Upper lobe of left lung (tissue), 4 donors: ENCODE data around the gene MYL10.

Experiments used
- CTCF ChIP-seq, 6 experiments: fragments of 450-650 bp in 4 of 6; fragments of 200-600 bp in 2 of 6; sonication (generic) in 2 of 6; IDR thresholded peaks; one replicate each; pipeline ENCODE4 v1.5.1; 2016 to 2019; ENCODE audit warnings: antibody characterized with exemption in 6 of 6
- EP300 ChIP-seq, 4 donors: sonication (generic); formaldehyde crosslinking; IDR thresholded peaks; one replicate each; pipeline ENCODE4 v1.5.1; 2017; ENCODE audit warnings: antibody characterized with exemption in 4 of 4, control low read depth in 2 of 4
- POLR2AphosphoS5 ChIP-seq, 2 donors: sonication (generic); formaldehyde crosslinking; IDR thresholded peaks; one replicate each; pipeline ENCODE4 v1.5.1; 2017; ENCODE audit warnings: antibody characterized with exemption in 2 of 2

GRCh38 chr7:101650579-101651081, 21.5 kb upstream of the MYL10 start:
- TF ChIP-seq CTCF (IDR thresholded peaks at IDR 0.05) (no peak), EP300 (IDR thresholded peaks at IDR 0.05) (no peak), POLR2AphosphoS5 (IDR thresholded peaks at IDR 0.05) (no peak)
